Measurements from ENCODE around the gene KNSTRN.
A peak's percentile ranks its signal among the peaks of the same experiment; 100 is the strongest.

DNA sequence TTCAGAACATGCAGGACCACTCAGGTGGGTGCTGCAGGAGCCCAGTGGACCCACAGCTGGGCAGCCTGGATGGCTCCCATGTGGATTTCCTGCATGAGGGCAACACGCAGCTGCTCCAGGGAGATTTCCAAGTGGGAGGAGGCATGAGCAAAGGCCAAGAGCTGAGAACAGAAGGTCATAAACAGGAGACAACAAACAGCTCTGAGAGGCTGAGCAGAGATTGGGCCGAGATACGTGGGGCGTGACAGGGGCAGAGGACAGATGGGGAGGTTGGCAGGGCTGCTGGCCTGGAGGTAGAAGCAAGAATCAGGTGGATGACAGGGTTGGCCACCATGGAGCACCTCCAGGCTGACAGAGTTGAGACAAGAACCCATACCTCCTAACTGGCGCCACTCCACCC lies 28.8 kb upstream of the KNSTRN start:
- TF ChIP-seq CTCF (IDR thresholded peaks at IDR 0.05) (no peak), POLR2A (IDR thresholded peaks at IDR 0.05) (no peak), EP300 (IDR thresholded peaks at IDR 0.05) (peak in 1 of 2 donors; percentile 12)
